Effector CD4-positive, alpha-beta T cell (primary cell): ENCODE results near the gene NDUFA12.

ENCODE experiments used
- DNase-seq: peaks from one replicate; pipeline ENCODE4 v3.0.0-alpha.2; 2020

Gene NDUFA12

DNA sequence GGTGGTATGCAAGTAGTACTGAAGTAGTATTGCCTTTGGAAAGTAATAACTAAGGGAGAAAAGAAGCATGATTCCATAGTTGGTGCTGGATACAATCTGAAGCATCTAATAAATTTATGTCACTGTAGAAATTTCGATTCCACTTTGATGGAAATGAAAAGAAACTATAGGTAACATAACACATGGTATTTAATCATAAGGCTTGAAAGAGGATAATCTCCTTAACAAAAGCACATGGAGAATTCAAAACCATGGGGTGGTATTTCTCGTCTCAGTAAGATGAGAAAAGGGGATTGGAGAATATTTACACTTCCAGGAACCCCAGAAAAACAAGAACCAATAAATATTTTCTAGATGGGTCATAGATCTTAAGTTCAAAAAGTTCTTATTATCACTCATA, 72.7 kb downstream of the NDUFA12 start:
- no peak for DNase-seq

DNA sequence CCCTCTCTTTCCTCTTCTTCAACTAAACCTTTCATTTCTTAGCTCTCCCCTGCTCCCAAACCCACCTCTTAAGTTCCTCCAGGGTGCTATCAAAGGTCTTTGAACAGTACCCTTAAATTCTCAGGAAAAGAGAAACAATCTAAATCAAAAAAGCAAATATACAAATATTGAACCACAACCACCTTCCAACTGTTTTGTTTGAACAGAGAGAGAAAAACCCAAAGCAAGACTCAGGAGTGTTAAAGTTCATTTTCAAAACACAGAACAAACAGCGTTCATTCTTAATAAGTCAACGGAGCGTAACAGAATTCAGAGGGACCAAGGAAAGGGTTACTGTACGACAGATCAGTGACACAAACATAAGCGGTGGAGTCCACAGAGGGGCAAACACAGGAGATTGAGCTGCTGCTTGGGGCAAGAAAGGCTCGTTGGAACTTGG, 73.3 kb downstream of the NDUFA12 start:
- no peak for DNase-seq

DNA sequence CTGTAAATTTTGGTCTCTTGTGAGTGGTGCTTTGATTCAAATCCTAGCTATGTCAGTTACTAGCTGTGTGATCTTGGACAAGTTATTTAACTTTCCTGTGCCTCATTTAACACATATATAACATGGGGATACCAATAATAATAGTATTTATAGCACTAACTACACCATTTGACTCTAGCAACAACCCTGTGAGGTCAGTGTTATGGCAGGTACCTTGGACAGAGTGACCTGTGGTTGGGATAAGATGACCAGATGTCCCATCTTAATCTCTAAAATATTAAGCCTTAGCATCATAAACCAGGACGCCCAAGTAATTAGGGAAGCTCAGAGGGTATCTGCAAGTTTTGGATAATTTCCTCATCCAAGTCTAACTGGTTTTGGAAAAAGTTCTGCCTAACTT, 73.7 kb downstream of the NDUFA12 start:
- DNase-seq: no peak

DNA sequence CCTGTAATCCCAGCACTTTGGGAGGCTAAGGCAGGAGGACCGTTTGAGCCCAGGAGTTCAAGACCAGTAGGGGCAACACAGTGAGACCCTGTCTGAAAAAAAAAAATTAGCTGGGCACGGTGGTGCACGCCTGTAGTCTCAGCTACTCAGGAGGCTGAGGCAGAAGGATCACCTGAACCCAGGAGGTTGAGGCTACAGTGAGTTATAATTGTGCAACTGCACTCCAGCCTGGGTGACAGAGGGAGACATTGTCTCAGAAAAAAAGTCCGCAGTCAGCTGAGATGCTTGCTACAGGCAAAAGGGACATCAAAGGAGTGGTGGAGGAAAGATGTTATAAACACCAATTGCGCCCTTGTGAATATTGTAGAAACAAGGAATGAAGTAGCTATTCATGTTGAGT, 77.8 kb downstream of the NDUFA12 start:
- DNase-seq: no peak

DNA sequence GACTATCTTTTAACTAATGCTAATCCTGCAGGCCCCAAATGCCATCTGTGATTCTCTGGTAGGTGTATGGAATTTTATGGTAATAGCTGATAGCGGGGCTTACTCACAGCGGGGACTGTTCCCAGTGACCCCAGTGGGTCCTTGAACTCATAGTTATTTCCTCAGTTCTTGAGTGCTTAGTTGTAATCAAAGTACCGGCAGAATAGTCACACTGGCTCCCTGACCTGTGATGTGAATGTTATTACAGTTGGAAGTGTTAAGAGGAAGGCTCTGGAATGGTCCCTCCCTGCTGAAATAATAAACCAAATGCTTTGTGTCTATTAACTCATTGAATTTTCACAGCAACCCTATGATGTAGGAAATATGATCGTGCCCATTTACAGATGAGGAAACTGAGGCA, 78.3 kb downstream of the NDUFA12 start:
- no peak for DNase-seq

DNA sequence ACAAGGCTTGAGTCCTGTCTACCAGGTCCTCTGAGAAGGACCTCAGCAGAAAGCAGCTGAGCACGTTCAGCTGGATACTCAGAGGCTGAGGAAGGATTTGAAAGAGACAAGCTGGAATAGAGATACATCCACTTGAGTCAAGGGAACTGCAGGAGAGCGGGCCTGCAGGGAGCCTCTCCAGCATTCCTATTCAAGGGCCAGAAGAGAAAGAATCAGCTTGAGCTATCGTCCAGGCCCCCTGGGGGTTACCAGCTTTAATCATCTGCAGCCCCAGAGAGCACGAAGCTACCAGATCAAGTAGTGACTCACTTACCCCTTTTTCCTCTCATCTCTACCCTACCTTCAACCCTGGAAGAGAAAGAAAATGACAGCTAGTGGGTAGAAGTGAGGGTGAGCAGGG, 80.9 kb downstream of the NDUFA12 start:
- no peak for DNase-seq
